ENCODE measurements around the gene YKT6.

The YKT6 gene

GRCh38 chr7:44189993-44190872 is 10.5 kb upstream of the YKT6 start:
- Histone ChIP-seq H3K9me3 (ENCODE audit: control insufficient read depth, insufficient read depth, low read depth, low read length) (no peaks in the 10 kb centered on the region), H3K36me3 (ENCODE audit: control insufficient read depth in 2 of 2, insufficient read depth in 1 of 2, low read length in 2 of 2) (no peaks in the 10 kb centered on the region), H3K27ac (ENCODE audit: extremely low read depth, low read depth, low read length) (no peak overlapping the region), H3K4me3 (ENCODE audit: low read depth, low read length) (no peak overlapping the region), H3K4me1 (ENCODE audit: control insufficient read depth, insufficient read depth, low read length) (no peaks in the 10 kb centered on the region)
- ChIA-PET CTCF (no interaction called here), POLR2A (no interaction called here)
- no peak for TF ChIP-seq ZNF426 (tag by site-specific recombination; IDR thresholded peaks at IDR 0.05)
- no peak for TF ChIP-seq ZNF16 (tag by site-specific recombination; IDR thresholded peaks at IDR 0.05; ENCODE audit: low read depth)

- H3K9me3 ChIP-seq (ENCODE audit: control insufficient read depth, insufficient read depth, low read depth, low read length) = no peaks in the 10 kb centered on the region
- no peaks in the 10 kb centered on the region for H3K4me1 ChIP-seq (ENCODE audit: control insufficient read depth, insufficient read depth, low read length)
- ChIA-PET POLR2A (no interaction called here), CTCF (no interaction called here)
- no peak overlapping the region for H3K4me3 ChIP-seq (ENCODE audit: low read depth, low read length)
- no peaks in the 10 kb centered on the region for H3K36me3 ChIP-seq (ENCODE audit: control insufficient read depth in 2 of 2, insufficient read depth in 1 of 2, low read length in 2 of 2)
- TF ChIP-seq GLI2 (tag by site-specific recombination; IDR thresholded peaks at IDR 0.05; ENCODE audit: borderline replicate concordance, low read depth) (no peak), ZNF561 (tag by site-specific recombination; IDR thresholded peaks at IDR 0.05; ENCODE audit: borderline replicate concordance) (no peak), ZNF19 (tag by site-specific recombination; IDR thresholded peaks at IDR 0.05; ENCODE audit: low read depth) (no peak), KLF8 (tag by site-specific recombination; IDR thresholded peaks at IDR 0.05) (no peak), ZNF157 (tag by site-specific recombination; IDR thresholded peaks at IDR 0.05) (no peak), ZBTB8A (tag by site-specific recombination; IDR thresholded peaks at IDR 0.05) (no peak), ZSCAN23 (tag by site-specific recombination; IDR thresholded peaks at IDR 0.05) (no peak), ZNF658 (tag by site-specific recombination; IDR thresholded peaks at IDR 0.05) (no peak), ZNF202 (tag by site-specific recombination; IDR thresholded peaks at IDR 0.05; ENCODE audit: borderline replicate concordance) (no peak), PRDM1 (tag by site-specific recombination; IDR thresholded peaks at IDR 0.05) (no peak), KLF1 (tag by site-specific recombination; IDR thresholded peaks at IDR 0.05) (no peak), REPIN1 (tag by site-specific recombination; IDR thresholded peaks at IDR 0.05; ENCODE audit: low read depth) (no peak), ZNF280D (tag by site-specific recombination; IDR thresholded peaks at IDR 0.05) (no peak), ZNF488 (tag by site-specific recombination; IDR thresholded peaks at IDR 0.05) (no peak), ZNF501 (tag by site-specific recombination; IDR thresholded peaks at IDR 0.05) (no peak)
- no peak overlapping the region for H3K27ac ChIP-seq (ENCODE audit: extremely low read depth, low read depth, low read length)
Observed at GRCh38 chr7:44191171-44191570, 9.6 kb upstream of the YKT6 start.

Measured in HEK293 (cell line).